RWPE2 (cell line): ENCODE data around the gene SLC7A7.
A peak's percentile ranks its signal among the peaks of the same experiment; 100 is the strongest.

Source experiments
- ATAC-seq: fragments of 200-7000 bp; cut with Tn5 transposase; 3 replicates; pipeline ENCODE4 v1.9.1; 2021; ENCODE audit warnings: low read depth
- DNase-seq: peaks from one replicate; pipeline ENCODE4 v3.0.0-alpha.2; 2020; ENCODE audit warnings: low spot score
- H3K27ac ChIP-seq: fragments of 450-650 bp; 2 replicates; pipeline ENCODE4 v1.5.1; 2017; ENCODE audit warnings: mild to moderate bottlenecking; ENCODE audit not compliant: poor library complexity, severe bottlenecking
- H3K27me3 ChIP-seq: fragments of 250-450 bp; sonication (Bioruptor Pico); 2 replicates; pipeline ENCODE4 v1.5.1; 2021; ENCODE audit warnings: mild to moderate bottlenecking, moderate library complexity; ENCODE audit not compliant: insufficient read depth, poor library complexity, severe bottlenecking
- H3K36me3 ChIP-seq: fragments of 250-450 bp; sonication (Bioruptor Pico); 2 replicates; pipeline ENCODE4 v1.5.1; 2020; ENCODE audit warnings: low read depth, mild to moderate bottlenecking, moderate library complexity
- H3K4me1 ChIP-seq: fragments of 250-450 bp; sonication (Bioruptor Pico); 2 replicates; pipeline ENCODE4 v1.5.1; 2021; ENCODE audit warnings: mild to moderate bottlenecking, moderate library complexity; ENCODE audit not compliant: insufficient read depth, poor library complexity, severe bottlenecking
- H3K4me3 ChIP-seq: fragments of 250-450 bp; sonication (Bioruptor Pico); 2 replicates; pipeline ENCODE4 v1.5.1; 2021; ENCODE audit warnings: mild to moderate bottlenecking, moderate library complexity; ENCODE audit not compliant: severe bottlenecking
- H3K9me3 ChIP-seq: fragments of 250-450 bp; sonication (Bioruptor Pico); 2 replicates; pipeline ENCODE4 v1.5.1; 2021; ENCODE audit warnings: mild to moderate bottlenecking, moderate library complexity; ENCODE audit not compliant: severe bottlenecking
- TF ChIP-seq, protein P1 (sequence below): fragments of 450-650 bp; IDR thresholded peaks from one replicate; pipeline ENCODE4 v1.5.1; 2017; ENCODE audit warnings: mild to moderate bottlenecking, moderate library complexity; ENCODE audit not compliant: poor library complexity, severe bottlenecking

SLC7A7 gene

DNA sequence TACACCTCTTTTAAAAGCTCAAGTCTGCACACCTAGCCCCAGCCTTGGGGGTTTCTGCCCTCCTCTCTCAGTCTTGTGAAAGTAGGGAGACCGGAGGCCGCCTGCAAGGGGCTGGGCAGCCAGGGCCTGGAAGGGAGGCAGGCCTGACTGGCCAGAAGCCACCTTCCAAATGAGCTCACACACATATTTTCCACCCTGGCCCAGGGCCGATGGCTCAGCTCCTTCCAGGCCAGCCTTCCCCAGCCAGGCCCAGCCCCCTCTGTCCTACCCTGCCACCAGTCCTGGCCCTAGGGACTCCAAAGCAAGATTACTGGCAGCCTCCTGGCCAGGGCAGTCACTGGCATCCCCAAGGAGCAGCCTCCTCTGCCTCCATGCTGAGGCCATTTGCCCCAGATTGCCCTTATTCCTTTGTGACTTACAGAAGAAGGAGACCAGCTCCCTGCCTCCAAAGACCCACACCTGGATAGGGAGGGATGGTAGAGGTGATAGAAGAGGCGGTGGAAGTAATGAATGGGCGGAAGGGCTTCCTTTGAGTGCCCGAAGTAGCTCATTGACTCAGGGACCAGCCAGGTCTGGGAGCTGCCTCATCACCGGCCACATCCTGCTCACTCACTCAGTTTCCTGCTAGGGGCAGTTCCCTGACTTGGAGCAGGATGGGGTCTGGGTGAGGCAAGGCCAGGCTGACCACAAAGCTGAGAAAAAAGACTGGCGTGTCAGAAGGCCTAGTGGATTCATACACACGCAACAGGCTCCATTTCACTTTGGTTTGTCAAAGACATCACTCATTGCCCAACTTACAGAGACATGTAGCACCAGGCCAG, 35.9 kb upstream of the SLC7A7 start:
- peak overlapping the region; percentile 97 for H3K27ac ChIP-seq
- peak; percentile 62 for ATAC-seq

DNA sequence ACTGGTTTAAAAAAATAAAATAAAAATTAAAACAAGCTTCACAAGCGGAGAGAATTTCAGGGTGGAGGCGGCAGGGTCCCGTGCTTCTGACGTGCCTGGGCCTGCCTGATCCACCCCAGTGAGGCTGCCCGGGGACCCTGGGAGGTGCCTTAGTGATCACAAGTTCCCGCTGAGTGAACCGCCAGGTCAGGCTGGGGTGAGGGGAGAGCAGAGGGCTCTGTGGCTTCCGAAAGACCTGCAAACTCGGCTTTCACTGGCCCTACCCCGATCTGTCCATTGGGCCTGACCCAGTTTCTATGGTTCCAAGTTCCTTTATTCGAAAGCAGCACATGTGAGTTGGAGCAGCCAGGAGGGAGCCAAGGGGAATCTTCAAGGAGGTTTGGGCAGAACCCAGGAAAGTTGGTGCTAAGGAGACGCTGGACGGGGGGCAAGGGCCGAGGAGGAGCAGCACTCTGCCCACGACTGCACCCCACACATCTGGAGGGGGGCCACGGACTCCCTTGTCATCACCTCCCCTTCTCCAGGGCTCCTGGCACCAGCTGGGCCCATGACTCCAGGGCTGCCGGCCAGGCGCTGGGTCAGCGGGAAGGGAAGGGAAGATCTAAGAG, 34.1 kb upstream of the SLC7A7 start:
- DNase-seq (peak; percentile 80), ATAC-seq (peak; percentile 2; the same call in 1 of the 3 replicates)
- TF ChIP-seq, protein P1, sequence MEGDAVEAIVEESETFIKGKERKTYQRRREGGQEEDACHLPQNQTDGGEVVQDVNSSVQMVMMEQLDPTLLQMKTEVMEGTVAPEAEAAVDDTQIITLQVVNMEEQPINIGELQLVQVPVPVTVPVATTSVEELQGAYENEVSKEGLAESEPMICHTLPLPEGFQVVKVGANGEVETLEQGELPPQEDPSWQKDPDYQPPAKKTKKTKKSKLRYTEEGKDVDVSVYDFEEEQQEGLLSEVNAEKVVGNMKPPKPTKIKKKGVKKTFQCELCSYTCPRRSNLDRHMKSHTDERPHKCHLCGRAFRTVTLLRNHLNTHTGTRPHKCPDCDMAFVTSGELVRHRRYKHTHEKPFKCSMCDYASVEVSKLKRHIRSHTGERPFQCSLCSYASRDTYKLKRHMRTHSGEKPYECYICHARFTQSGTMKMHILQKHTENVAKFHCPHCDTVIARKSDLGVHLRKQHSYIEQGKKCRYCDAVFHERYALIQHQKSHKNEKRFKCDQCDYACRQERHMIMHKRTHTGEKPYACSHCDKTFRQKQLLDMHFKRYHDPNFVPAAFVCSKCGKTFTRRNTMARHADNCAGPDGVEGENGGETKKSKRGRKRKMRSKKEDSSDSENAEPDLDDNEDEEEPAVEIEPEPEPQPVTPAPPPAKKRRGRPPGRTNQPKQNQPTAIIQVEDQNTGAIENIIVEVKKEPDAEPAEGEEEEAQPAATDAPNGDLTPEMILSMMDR: no peak
- Histone ChIP-seq H3K36me3 (peaks cover 25% of the 10 kb centered on the region), H3K9me3 (no peaks in the 10 kb centered on the region), H3K27me3 (no peaks in the 10 kb centered on the region), H3K4me3 (no peak overlapping the region), H3K4me1 (peaks cover 66% of the 10 kb centered on the region), H3K27ac (peak overlapping the region; percentile 97)

More for the DNA sequence above, 35.9 kb upstream of the SLC7A7 start:
- Histone ChIP-seq H3K27me3 (no peaks in the 10 kb centered on the region), H3K36me3 (peaks cover 8% of the 10 kb centered on the region), H3K9me3 (no peaks in the 10 kb centered on the region), H3K4me3 (no peak overlapping the region), H3K4me1 (peaks cover 65% of the 10 kb centered on the region)
- peak; percentile 91 for DNase-seq
- TF ChIP-seq, protein P1: no peak

DNA sequence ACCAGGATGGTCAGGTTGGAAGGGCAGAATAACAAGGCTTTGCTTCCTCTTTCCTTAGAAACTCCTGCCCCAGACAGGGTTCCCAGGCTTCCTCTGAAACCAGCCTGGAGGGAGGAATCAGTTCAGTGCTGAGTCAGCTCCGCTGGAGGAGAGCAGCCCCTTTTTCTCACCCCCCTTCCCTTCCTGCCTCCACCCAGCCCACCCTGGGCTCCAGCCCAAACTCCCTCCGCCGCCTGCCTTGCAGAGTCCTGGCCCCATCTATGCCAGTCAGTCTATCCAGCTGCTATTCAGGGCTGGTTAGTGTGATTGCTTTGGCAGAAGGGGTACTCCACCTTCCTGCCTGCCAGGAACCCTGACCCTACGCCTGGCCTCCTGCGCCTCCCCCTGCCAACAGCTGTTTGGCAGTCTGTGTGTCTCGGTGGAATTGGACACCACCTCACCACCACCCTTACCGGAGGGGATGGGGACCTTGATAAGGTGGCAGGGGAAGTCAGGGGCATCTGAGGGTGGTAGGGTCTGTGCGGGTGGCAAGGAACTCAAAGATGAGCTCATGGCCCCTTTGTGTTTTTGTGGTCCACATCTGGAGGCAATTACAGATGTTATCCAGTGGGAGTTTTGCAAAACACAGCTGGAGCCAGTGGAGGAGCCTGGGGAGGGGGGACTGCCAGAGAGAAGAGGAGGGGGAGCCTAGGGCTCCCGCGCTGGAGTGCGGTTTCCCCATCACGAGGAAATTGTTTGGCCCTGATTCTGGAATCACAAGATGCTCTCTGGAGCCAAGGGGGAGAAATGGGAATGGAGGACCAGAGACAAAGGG, 33.3 kb upstream of the SLC7A7 start:
- Histone ChIP-seq H3K9me3 (no peaks in the 10 kb centered on the region), H3K4me1 (peaks cover 66% of the 10 kb centered on the region), H3K27ac (peak overlapping the region; percentile 97), H3K27me3 (no peaks in the 10 kb centered on the region), H3K4me3 (no peak overlapping the region), H3K36me3 (peaks cover 32% of the 10 kb centered on the region)
- ATAC-seq: peak; percentile 48
- DNase-seq: peak; percentile 78
- TF ChIP-seq, protein P1: no peak

DNA sequence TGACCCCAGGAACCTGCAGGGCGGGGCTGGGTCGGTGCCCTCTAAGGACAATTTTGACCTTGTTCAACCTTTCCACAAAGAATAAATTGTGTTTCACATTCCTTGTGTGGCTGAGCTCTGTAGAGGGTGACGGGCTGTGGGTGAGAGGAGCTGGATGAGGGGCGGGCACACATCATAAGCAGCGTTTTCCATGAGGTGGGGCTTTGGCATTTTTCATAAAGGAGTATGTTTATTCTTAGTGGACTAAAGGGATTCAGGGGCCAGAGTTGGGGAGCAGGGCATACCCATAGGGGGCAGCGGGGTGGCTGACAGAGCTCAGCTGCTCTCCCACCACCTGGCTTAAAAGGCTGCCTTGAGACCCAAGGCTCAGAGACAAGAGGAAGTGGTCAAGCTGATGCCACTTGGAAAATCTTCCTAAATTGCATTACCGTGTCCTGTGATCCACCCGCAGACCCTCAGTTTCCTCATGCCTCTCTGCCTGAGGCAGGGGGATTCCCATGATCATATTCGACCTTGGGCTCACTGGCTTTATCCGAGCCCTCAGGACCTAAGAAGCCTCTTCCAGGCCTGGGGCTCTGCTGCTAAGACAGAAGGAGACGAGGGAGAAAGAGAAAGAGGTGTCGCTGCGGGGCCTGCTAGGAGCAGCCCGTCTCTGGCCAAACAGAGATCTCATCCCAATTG, 32.6 kb upstream of the SLC7A7 start:
- Histone ChIP-seq H3K4me3 (no peak overlapping the region), H3K4me1 (peaks cover 60% of the 10 kb centered on the region), H3K27me3 (no peaks in the 10 kb centered on the region), H3K36me3 (peaks cover 40% of the 10 kb centered on the region), H3K27ac (peak overlapping the region; percentile 97), H3K9me3 (no peaks in the 10 kb centered on the region)
- peak; percentile 0; the same call in 2 of the 3 replicates for ATAC-seq
- DNase-seq: no peak
- TF ChIP-seq, protein P1: peak; percentile 10
